Smooth muscle cell of the pulmonary artery (primary cell): ENCODE data around the gene NOD1. TPM values are rescaled to one million over a fixed set of nuclear protein-coding genes. Genes with fewer than 3 reads are reported as not detected.

Experiments used
- total RNA-seq: library from RNA; depleted of rRNA; stranded (reverse); fragments of >200 nt; gene quantifications from 2 replicates; pipeline ENCODE4 v1.2.3, GENCODE V29; 2014

The NOD1 gene, protein sequence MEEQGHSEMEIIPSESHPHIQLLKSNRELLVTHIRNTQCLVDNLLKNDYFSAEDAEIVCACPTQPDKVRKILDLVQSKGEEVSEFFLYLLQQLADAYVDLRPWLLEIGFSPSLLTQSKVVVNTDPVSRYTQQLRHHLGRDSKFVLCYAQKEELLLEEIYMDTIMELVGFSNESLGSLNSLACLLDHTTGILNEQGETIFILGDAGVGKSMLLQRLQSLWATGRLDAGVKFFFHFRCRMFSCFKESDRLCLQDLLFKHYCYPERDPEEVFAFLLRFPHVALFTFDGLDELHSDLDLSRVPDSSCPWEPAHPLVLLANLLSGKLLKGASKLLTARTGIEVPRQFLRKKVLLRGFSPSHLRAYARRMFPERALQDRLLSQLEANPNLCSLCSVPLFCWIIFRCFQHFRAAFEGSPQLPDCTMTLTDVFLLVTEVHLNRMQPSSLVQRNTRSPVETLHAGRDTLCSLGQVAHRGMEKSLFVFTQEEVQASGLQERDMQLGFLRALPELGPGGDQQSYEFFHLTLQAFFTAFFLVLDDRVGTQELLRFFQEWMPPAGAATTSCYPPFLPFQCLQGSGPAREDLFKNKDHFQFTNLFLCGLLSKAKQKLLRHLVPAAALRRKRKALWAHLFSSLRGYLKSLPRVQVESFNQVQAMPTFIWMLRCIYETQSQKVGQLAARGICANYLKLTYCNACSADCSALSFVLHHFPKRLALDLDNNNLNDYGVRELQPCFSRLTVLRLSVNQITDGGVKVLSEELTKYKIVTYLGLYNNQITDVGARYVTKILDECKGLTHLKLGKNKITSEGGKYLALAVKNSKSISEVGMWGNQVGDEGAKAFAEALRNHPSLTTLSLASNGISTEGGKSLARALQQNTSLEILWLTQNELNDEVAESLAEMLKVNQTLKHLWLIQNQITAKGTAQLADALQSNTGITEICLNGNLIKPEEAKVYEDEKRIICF
- total RNA-seq: 6.6 and 7.7 TPM in 2 replicates

DNA sequence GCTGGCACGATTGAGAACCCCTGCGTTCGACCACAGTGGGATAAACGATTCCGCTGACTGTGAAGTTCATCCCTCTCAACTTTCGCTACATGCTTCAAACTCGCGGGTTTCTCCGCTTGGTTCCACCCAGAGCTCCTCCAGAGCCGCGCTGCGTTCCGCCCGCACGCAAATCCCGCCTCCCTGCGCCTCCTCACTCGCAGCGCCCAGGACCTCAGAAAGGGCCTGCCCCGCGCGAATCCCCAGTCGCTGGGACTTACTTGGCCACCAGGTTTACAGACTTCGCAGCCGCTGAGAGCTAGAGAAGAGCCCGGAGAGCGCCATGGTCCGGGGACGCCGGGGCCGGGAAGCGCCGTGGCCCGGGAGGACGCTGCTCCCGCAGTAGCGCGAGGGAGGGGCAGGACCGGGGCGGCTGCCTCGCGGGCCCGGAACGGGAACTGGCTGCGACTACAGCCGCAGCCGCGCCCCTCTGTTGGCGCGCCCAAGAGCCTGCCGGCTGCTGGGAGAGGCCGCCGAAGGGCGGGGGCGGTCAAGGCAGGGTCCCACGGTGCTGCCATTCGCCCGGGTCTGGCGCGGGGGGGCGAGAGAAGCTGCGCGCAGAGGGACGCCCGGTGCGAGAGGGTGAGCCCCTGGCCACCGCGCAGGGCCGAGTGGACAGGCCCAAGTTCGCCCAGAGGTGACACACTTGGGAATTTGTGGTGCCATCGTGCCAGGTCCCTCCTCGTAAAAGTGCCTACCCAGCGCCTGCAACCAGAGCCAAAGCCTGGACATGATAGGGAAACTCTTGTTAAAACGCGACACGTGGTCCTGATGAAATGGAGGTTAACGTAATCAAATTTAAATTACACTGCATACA lies at the start of gene NOD1:
Gene NOD1 (minus strand): TSS at position 436 of the 853 bp plus-strand sequence. CDS start 21,863 bp downstream, outside the sequence.

DNA sequence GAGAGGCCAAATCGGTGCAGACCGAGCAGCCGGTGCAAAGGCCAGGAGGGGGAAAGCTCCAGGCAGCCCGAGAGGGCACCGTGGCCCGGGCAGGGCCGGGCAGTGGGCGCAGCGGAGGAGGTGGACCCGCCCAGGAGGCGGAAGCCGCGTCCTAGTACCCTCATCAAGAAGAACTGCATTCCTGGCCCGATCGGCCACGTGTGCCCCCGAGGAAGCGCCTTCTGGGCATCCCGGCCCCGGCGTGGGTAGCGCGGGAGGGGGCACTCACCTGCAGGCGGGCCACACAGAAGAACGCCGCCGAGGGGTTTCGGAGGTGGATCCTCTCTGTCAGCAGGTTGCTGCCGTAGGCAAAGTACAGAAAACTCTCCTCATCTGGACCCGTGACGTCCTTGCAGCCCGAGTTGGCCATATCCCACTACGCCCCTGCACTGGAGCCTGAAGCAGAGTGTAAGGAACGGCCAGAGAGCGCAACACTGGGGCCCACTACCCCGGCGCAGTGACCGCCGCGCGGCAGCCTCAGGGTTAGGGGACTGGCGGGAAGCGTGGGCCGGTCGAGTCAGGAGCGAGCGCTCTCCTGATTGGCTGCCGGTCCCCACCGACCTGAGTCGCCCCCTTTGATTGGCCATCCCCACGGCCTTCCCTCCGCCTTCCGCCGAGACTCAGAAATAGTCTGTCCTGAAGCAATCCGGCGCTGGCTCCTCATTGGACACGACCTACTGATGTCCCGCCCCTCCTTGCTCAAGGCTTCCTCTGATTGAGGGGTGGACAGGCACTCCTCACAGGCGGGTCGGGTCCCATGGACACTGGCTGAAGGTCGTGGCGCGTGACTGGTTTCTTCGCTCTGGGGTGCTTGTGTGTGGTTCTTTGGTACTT lies 26.0 kb upstream of the NOD1 start, which contains the start of gene GGCT:
Gene GGCT (minus strand): TSS at position 529 of the 873 bp plus-strand sequence. CDS start 120 bp downstream, at position 409.

Other genes starting within 250 kb of the NOD1 start
- gene ZNRF2, start 194.2 kb downstream of the NOD1 start, total RNA-seq: 5.9 and 7.8 TPM in 2 replicates
- gene GGCT, start 26.0 kb upstream of the NOD1 start, total RNA-seq: 17.1 and 17.7 TPM in 2 replicates
- gene GARS1, start 116.1 kb upstream of the NOD1 start, total RNA-seq: 276 and 306 TPM in 2 replicates
- not detected in 2 replicates for gene CRHR2, start 203.7 kb upstream of the NOD1 start, total RNA-seq